Chondrocyte (in vitro differentiated cells): ENCODE results near the gene RPS6KB1. TPM values are rescaled to one million over a fixed set of nuclear protein-coding genes. Genes with fewer than 3 reads are reported as not detected.
A peak's percentile ranks its signal among the peaks of the same experiment; 100 is the strongest.
"Not testable (repeated sequence)": the region's sequence is repeated elsewhere in the genome, so short reads cannot be mapped to it uniquely, and the experiment has no call there.

Experiments used
- DNase-seq: peaks from one replicate; pipeline ENCODE4 v3.0.0; 2021; ENCODE audit warnings: mixed read lengths, low spot score
- H3K27ac Mint-ChIP-seq: one replicate; pipeline ENCODE4 v1.8.0; 2021; ENCODE audit warnings: mild to moderate bottlenecking, moderate library complexity, mixed read lengths; ENCODE audit not compliant: unreplicated experiment
- H3K27me3 Mint-ChIP-seq: 2 replicates; pipeline ENCODE4 v1.8.0; 2021; ENCODE audit warnings: low read depth, mixed read lengths
- H3K36me3 Mint-ChIP-seq: 2 replicates; pipeline ENCODE4 v1.8.0; 2021; ENCODE audit warnings: low read depth, mixed read lengths
- H3K4me1 Mint-ChIP-seq: 2 replicates; pipeline ENCODE4 v1.8.0; 2021; ENCODE audit warnings: low read depth, mild to moderate bottlenecking, mixed read lengths
- H3K4me3 Mint-ChIP-seq: one replicate; pipeline ENCODE4 v1.8.0; 2021; ENCODE audit warnings: mild to moderate bottlenecking, moderate library complexity, mixed read lengths; ENCODE audit not compliant: unreplicated experiment
- H3K9me3 Mint-ChIP-seq: 2 replicates; pipeline ENCODE4 v1.8.0; 2021; ENCODE audit warnings: low read depth, mixed read lengths
- CTCF ChIP-seq: fragments of 200-600 bp; sonication (generic); IDR thresholded peaks from 2 replicates; pipeline ENCODE4 v1.5.0; 2021; ENCODE audit warnings: antibody characterized with exemption, mild to moderate bottlenecking, moderate library complexity
- total RNA-seq: library from RNA; stranded (reverse); gene quantifications from 3 replicates; pipeline ENCODE4 v1.2.1, GENCODE V29; 2021

The RPS6KB1 gene
- total RNA-seq, 1 donor from 2014 or later, result 29.6 TPM

- Mint-ChIP-seq H3K36me3 (no peaks in the 10 kb centered on the region), H3K27me3 (no peaks in the 10 kb centered on the region), H3K4me3 (no peak overlapping the region), H3K4me1 (peaks cover 3% of the 10 kb centered on the region), H3K9me3 (no peaks in the 10 kb centered on the region), H3K27ac (peak overlapping the region; percentile 17)
- DNase-seq, result no peak
- TF ChIP-seq CTCF, result no peak
These were observed 10.5 kb downstream of the RPS6KB1 start for GRCh38 chr17:59903455-59903854.

GRCh38 chr17:59907467-59907866 is 14.5 kb downstream of the RPS6KB1 start:
- no peak for TF ChIP-seq CTCF
- no peaks in the 10 kb centered on the region for H3K36me3 Mint-ChIP-seq
- H3K27ac Mint-ChIP-seq, result no peak overlapping the region
- no peak overlapping the region for H3K4me3 Mint-ChIP-seq
- H3K27me3 Mint-ChIP-seq, result no peaks in the 10 kb centered on the region
- H3K9me3 Mint-ChIP-seq, result no peaks in the 10 kb centered on the region
- DNase-seq, result no peak
- H3K4me1 Mint-ChIP-seq, result peaks cover 3% of the 10 kb centered on the region

- DNase-seq, result no peak
- TF ChIP-seq CTCF, result peak; percentile 91
- Mint-ChIP-seq H3K4me1 (no peaks in the 10 kb centered on the region), H3K4me3 (no peak overlapping the region), H3K9me3 (no peaks in the 10 kb centered on the region), H3K36me3 (peaks cover 15% of the 10 kb centered on the region), H3K27me3 (no peaks in the 10 kb centered on the region), H3K27ac (no peak overlapping the region)
These were observed 21.4 kb downstream of the RPS6KB1 start for GRCh38 chr17:59914274-59914854.

GRCh38 chr17:59916446-59916845 is 23.5 kb downstream of the RPS6KB1 start:
- Mint-ChIP-seq H3K27ac (no peak overlapping the region), H3K36me3 (peaks cover 23% of the 10 kb centered on the region), H3K27me3 (no peaks in the 10 kb centered on the region), H3K4me3 (no peak overlapping the region), H3K9me3 (no peaks in the 10 kb centered on the region), H3K4me1 (no peaks in the 10 kb centered on the region)
- TF ChIP-seq CTCF, result no peak
- no peak for DNase-seq

- H3K9me3 Mint-ChIP-seq, H3K4me3 Mint-ChIP-seq, H3K27me3 Mint-ChIP-seq, H3K4me1 Mint-ChIP-seq, H3K27ac Mint-ChIP-seq: not testable (repeated sequence)
- peaks cover 21% of the 10 kb centered on the region for H3K36me3 Mint-ChIP-seq
- peak; percentile 28 for DNase-seq
These were observed 27.7 kb downstream of the RPS6KB1 start for GRCh38 chr17:59920637-59921036.

GRCh38 chr17:59930121-59930520 is 37.2 kb downstream of the RPS6KB1 start:
- not testable (repeated sequence) for H3K9me3 Mint-ChIP-seq, H3K27me3 Mint-ChIP-seq, H3K27ac Mint-ChIP-seq, H3K4me3 Mint-ChIP-seq, H3K4me1 Mint-ChIP-seq, DNase-seq
- peaks cover 42% of the 10 kb centered on the region for H3K36me3 Mint-ChIP-seq

- not testable (repeated sequence) for H3K27me3 Mint-ChIP-seq, DNase-seq, H3K9me3 Mint-ChIP-seq, H3K4me3 Mint-ChIP-seq, H3K4me1 Mint-ChIP-seq
- H3K36me3 Mint-ChIP-seq, result peaks cover 42% of the 10 kb centered on the region
- H3K27ac Mint-ChIP-seq, result peak overlapping the region; percentile 27
These were observed 37.8 kb downstream of the RPS6KB1 start for GRCh38 chr17:59930768-59931167.

GRCh38 chr17:59933317-59933716 is 40.4 kb downstream of the RPS6KB1 start:
- peaks cover 41% of the 10 kb centered on the region for H3K36me3 Mint-ChIP-seq
- H3K9me3 Mint-ChIP-seq, H3K4me1 Mint-ChIP-seq, H3K27ac Mint-ChIP-seq, DNase-seq, H3K27me3 Mint-ChIP-seq, H3K4me3 Mint-ChIP-seq: not testable (repeated sequence)

- not testable (repeated sequence) for H3K27ac Mint-ChIP-seq, H3K9me3 Mint-ChIP-seq, DNase-seq, H3K27me3 Mint-ChIP-seq, H3K4me3 Mint-ChIP-seq, H3K4me1 Mint-ChIP-seq
- peaks cover 26% of the 10 kb centered on the region for H3K36me3 Mint-ChIP-seq
These were observed 47.8 kb downstream of the RPS6KB1 start for GRCh38 chr17:59940697-59941096.
